T-helper 2 cell treated with Interferon-gamma antibody and Interleukin-4, amounts not matched to agents 5 μg/mL and 100 μg/mL, for 36 hours (primary cell): ENCODE measurements around the gene TLCD5.

Experiments used
- DNase-seq: peaks from one replicate; pipeline ENCODE4 v3.0.0; 2021; ENCODE audit warnings: low spot score
- H3K27ac Mint-ChIP-seq: one replicate; pipeline ENCODE4 v1.8.0; 2021; ENCODE audit warnings: mild to moderate bottlenecking, mixed read lengths
- H3K27me3 Mint-ChIP-seq: one replicate; pipeline ENCODE4 v1.8.0; 2021; ENCODE audit warnings: low read depth, mixed read lengths
- H3K36me3 Mint-ChIP-seq: one replicate; pipeline ENCODE4 v1.8.0; 2021; ENCODE audit warnings: low read depth, mixed read lengths
- H3K4me1 Mint-ChIP-seq: one replicate; pipeline ENCODE4 v1.8.0; 2021; ENCODE audit warnings: low read depth, mixed read lengths
- H3K4me3 Mint-ChIP-seq: one replicate; pipeline ENCODE4 v1.8.0; 2022; ENCODE audit warnings: mild to moderate bottlenecking, moderate library complexity, mixed read lengths
- H3K9me3 Mint-ChIP-seq: one replicate; pipeline ENCODE4 v1.8.0; 2021; ENCODE audit warnings: mixed read lengths

TLCD5 gene

DNA sequence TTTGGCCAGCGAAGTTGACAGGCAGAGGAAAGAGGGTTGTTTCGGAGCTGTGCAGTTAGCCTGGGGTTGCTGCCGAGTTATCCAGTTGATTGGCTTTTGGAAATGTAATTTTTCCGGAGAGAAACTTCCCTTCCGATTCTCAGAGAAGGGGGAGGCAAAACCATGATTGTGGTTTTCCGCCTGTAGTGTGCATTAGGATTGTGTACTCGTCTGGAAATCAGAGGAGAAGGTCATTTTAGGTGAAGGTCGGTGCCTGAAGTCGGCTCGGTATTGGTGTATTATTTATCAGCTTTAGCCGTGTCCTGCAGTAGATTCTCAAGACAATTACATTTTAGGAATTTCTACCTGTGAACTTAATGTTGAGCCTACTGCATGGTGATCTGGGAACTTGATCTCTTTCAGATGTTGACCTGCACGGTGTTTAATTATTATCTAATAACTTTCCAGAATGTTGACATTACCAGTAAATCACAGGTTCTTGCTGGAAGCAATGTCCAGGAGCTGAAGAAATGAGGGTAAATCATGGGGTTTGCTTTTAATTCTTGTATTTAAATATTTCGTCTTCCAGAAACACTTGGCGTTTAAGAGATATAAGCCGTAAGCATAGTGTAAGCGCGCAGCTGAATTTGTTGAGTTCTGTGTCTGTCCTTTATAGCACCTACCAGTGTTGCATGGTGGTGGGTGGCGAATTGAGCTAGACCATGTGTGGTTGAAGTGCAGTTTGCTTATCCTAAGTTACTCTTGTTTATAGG is 12.4 kb downstream of the TLCD5 start:
- peaks cover 7% of the 10 kb centered on the region for H3K36me3 Mint-ChIP-seq
- H3K4me3 Mint-ChIP-seq, result peak overlapping the region; percentile 92
- peaks cover 69% of the 10 kb centered on the region for H3K27me3 Mint-ChIP-seq
- peaks cover 5% of the 10 kb centered on the region for H3K9me3 Mint-ChIP-seq
- H3K27ac Mint-ChIP-seq, result no peak overlapping the region
- DNase-seq, result no peak
- H3K4me1 Mint-ChIP-seq, result peaks cover 33% of the 10 kb centered on the region

DNA sequence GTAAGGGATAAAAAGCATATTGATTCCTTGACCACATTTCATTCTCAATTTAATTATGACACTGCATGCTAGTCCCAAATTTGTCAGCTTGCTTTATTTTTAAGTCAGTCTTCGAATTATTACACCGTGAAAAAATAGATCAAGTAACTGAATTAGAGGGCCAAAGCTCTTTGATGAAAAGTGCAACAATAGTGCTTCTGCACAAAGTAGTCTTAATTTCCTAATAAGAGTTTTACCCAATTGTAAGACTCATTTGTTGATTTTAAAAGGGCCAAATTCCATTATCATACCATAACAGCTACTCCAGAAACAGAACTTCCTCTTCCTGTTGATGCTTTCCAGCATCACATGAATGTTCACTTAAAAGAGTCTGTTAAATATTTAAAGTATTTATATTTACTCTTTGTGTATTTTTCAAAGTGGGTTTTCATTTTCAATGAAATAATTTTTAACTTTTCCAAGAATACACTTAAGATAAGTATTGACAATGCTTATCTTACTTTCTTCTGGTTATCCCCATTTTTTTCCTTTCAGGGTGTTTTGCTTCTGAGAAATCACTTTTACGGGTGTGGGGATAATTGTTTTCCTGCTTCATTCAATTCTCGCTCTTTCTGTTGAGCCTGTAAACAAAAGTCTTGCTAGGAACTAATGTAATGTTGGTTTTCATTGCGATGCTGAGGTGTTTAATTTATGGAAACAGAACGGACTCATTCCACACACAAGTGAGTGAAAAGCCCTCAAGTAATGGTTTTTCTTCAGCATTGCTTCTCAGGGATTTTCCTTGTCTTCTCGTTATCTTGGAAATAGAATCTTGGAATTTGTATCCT is 13.2 kb downstream of the TLCD5 start:
- Mint-ChIP-seq H3K27me3 (peaks cover 62% of the 10 kb centered on the region), H3K4me3 (peak overlapping the region; percentile 92), H3K27ac (no peak overlapping the region), H3K36me3 (peaks cover 7% of the 10 kb centered on the region), H3K4me1 (peaks cover 33% of the 10 kb centered on the region), H3K9me3 (peaks cover 5% of the 10 kb centered on the region)
- DNase-seq, result no peak

DNA sequence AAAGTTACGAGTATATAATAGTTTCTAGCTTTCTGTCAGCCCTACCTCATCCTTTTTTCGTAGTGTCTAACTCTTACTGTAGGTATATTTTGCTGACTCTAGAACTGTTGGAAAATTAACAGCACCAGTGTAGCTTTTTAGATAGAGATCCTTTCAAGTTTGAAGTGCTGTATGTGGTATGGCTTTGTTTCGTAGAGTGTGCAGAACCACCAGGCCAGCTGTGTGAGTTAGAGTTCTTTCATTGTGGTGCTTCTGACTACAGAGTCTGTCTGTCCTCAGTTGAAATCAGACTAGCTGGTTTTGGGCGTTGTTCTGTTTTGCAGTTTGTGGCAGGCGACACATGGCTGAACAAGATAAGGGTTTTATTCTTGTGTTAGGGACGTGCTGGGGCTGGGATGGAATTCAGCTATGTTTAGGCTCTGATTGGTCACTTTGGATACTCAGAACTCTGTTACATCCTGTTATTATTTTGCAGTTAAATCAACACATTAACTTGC is 14.3 kb downstream of the TLCD5 start:
- H3K4me3 Mint-ChIP-seq, result peak overlapping the region; percentile 8
- no peak overlapping the region for H3K27ac Mint-ChIP-seq
- peaks cover 7% of the 10 kb centered on the region for H3K36me3 Mint-ChIP-seq
- peaks cover 5% of the 10 kb centered on the region for H3K9me3 Mint-ChIP-seq
- peaks cover 37% of the 10 kb centered on the region for H3K4me1 Mint-ChIP-seq
- H3K27me3 Mint-ChIP-seq, result peaks cover 60% of the 10 kb centered on the region
- DNase-seq, result no peak

DNA sequence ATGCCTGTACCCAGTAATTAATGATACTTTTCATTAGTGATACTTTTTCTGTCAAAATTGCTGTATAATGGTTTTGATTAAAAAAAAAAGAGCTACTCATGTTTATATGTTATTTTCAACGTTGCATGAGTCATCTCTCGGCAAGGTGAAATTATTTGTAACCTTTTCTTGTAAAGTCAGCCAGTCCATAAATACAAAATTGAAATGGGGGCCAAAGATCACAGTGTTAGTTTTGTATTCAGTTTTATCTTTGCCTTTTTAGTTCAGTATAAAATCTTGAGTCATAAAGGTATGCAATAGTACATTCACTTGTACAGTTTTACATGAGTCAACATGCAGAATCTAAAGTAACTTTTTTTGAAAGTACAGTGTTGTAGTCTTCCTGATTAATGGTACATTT is 15.4 kb downstream of the TLCD5 start:
- Mint-ChIP-seq H3K9me3 (peaks cover 5% of the 10 kb centered on the region), H3K27ac (no peak overlapping the region), H3K4me3 (peak overlapping the region; percentile 18), H3K27me3 (peaks cover 61% of the 10 kb centered on the region), H3K36me3 (peaks cover 7% of the 10 kb centered on the region), H3K4me1 (peaks cover 42% of the 10 kb centered on the region)
- DNase-seq, result no peak

DNA sequence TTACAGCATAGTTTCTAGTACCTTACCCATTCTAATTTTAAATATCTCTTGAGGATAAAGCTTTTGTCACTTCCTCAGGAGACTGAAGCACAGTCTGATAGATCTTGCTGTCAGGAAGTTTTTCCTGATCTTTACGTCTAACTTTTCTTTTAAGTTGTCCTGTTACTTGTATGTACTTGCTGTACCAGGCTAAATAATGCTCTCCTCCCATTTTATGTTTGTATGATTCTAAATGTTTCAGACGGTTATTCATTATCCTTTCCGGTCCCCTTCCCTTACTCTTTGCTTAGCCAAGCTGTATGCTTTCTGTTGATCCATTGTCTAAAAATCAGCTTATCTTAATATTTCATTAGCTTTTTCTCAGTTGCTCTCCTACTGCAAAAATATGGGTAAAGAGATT is 17.1 kb downstream of the TLCD5 start:
- peaks cover 5% of the 10 kb centered on the region for H3K9me3 Mint-ChIP-seq
- H3K36me3 Mint-ChIP-seq, result peaks cover 6% of the 10 kb centered on the region
- H3K27me3 Mint-ChIP-seq, result peaks cover 71% of the 10 kb centered on the region
- H3K4me1 Mint-ChIP-seq, result peaks cover 39% of the 10 kb centered on the region
- H3K27ac Mint-ChIP-seq, result no peak overlapping the region
- DNase-seq, result no peak
- H3K4me3 Mint-ChIP-seq, result no peak overlapping the region

DNA sequence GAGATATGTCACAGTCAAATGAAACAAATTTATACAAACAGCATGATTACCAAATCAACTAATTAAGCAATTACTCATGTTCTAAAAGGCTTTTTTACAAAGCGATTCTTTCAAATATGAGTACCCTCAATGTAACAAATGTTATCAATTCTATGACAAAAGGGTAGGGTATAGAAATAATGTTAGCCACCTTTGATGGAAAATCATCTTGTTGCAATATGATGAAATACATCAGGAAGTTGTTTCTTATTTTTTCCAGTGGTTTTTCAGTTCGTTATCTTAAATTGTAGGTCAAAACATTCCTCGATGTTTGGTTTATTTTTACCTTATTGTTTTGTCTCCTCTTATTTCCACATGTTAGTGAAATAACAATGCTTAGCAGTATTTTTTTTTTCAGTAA is 17.6 kb downstream of the TLCD5 start:
- Mint-ChIP-seq H3K27ac (no peak overlapping the region), H3K4me3 (no peak overlapping the region), H3K27me3 (peaks cover 71% of the 10 kb centered on the region), H3K9me3 (peaks cover 5% of the 10 kb centered on the region), H3K36me3 (peaks cover 6% of the 10 kb centered on the region), H3K4me1 (peaks cover 35% of the 10 kb centered on the region)
- DNase-seq, result no peak

DNA sequence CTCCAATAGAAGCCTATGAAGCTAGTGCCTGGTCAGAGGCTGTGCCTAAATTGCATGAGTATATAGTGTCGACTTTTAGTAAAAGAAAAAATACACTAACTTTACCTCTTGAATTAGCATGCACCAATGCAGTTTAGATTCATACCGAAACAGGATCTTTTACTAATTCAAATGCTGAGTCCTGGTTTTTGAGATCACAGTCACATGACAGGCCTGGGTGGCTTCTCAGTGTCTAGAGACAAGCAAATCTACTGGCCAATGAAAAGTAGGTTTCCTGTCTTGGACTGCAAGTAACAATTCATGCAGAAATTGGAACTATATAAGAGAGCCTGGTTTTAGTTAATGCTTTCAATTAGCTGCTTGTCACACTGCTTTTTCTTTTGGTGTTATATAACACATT is 18.3 kb downstream of the TLCD5 start:
- no peak overlapping the region for H3K4me3 Mint-ChIP-seq
- DNase-seq, result no peak
- H3K36me3 Mint-ChIP-seq, result peaks cover 3% of the 10 kb centered on the region
- no peak overlapping the region for H3K27ac Mint-ChIP-seq
- H3K9me3 Mint-ChIP-seq, result peaks cover 5% of the 10 kb centered on the region
- H3K4me1 Mint-ChIP-seq, result peaks cover 30% of the 10 kb centered on the region
- peaks cover 70% of the 10 kb centered on the region for H3K27me3 Mint-ChIP-seq

DNA sequence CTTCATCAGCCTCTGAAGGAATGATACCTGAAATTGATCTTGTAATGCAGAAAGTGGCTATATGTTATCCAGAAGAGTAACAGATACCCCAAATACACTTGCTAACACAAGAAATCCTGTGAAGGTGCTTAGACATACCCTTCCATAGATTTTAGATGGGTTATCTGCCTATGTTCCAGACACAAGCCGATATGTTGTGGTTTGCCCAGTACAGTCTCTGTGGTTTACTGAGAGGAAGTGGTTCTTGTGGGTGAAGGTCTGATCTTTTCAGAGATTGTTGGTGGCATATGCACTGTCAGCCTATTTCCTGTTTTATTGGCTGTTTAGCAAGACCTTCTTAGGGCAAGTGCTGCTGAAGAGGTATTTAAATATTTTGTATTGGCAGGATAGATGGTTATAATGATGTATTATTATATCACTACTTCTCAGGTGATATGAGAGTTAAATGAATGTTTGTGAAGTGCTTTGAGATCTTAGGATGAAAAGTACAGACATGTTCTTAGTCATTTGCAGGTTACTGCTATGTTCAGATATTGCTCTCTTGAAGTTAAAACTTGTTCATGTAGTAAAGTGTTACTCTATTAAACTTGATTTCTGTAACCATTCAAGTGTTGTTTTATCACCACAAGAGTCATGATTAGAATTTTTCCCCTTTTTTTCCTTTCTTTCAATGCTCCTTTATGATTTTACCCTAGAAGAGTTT is 19.4 kb downstream of the TLCD5 start:
- peak overlapping the region; percentile 58 for H3K4me3 Mint-ChIP-seq
- peaks cover 5% of the 10 kb centered on the region for H3K9me3 Mint-ChIP-seq
- peaks cover 3% of the 10 kb centered on the region for H3K36me3 Mint-ChIP-seq
- H3K27ac Mint-ChIP-seq, result peak overlapping the region; percentile 80
- DNase-seq, result peak; percentile 74
- H3K4me1 Mint-ChIP-seq, result peaks cover 27% of the 10 kb centered on the region
- H3K27me3 Mint-ChIP-seq, result peaks cover 69% of the 10 kb centered on the region

DNA sequence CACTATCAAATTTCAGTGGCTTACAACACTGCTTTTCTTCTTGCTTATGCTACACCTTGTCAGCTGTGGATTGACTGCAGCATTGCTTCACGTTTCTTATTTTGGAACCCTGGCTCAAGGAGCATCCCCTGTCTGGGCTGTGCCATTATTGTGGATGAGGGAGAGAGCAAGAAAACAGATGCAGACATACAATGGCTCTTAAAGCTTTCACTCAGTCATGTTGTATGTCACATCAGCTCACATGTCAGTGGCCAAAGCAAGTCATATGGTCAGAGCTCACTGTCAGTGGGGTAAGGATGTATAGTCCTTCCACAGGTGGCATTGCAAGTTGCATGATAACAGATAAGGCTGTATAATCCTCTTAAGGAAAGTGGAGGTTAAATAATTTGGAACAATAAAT is 21.1 kb downstream of the TLCD5 start:
- Mint-ChIP-seq H3K4me3 (no peak overlapping the region), H3K9me3 (peaks cover 5% of the 10 kb centered on the region), H3K4me1 (peaks cover 19% of the 10 kb centered on the region), H3K36me3 (peaks cover 3% of the 10 kb centered on the region), H3K27ac (no peak overlapping the region), H3K27me3 (peaks cover 68% of the 10 kb centered on the region)
- no peak for DNase-seq

DNA sequence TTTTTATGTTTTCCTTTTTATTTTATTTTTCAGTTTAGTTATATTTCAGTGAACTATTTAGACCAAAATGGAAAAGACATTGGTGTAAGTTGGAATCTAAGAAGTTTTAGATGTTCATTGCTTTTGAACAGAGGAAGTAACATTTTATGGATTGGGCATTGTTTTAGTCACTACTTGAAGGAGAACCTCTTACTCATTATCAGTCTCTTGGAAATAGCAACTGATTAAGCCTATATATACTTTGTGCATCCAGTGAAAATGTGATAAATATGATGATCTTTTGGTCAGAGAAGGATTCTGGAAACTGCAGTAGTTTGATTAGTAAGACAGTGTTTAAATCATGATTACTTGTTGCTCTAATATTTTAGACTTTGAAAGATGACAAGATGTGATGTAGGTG is 25.5 kb downstream of the TLCD5 start:
- Mint-ChIP-seq H3K9me3 (no peaks in the 10 kb centered on the region), H3K27ac (no peak overlapping the region)

DNA sequence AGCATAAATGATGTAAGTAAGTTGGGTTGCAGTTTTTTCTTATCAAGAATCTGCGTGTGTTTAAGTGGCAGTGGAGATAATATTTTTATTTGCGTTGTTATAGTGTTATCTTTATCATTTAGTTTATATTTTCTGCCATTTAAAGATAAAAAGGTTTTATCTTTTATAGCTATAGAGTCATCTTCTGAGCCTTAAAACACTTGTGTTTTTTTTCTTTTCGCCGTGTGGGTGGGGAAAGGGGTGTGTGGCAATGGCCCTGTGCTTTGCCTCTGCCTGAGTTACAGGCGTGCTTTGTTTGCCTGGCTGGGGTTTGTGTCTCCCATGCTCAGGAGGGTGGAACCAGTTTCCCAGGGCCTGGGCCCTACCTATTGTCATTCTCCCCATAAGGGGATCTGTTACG is 27.3 kb downstream of the TLCD5 start:
- Mint-ChIP-seq H3K27me3 (peaks cover 67% of the 10 kb centered on the region), H3K4me3 (no peak overlapping the region), H3K4me1 (no peaks in the 10 kb centered on the region), H3K36me3 (no peaks in the 10 kb centered on the region), H3K27ac (no peak overlapping the region), H3K9me3 (no peaks in the 10 kb centered on the region)
- no peak for DNase-seq

More for the DNA sequence above, 25.5 kb downstream of the TLCD5 start:
- H3K4me1 Mint-ChIP-seq, result peaks cover 1% of the 10 kb centered on the region
- DNase-seq, result no peak
- no peaks in the 10 kb centered on the region for H3K36me3 Mint-ChIP-seq
- peaks cover 73% of the 10 kb centered on the region for H3K27me3 Mint-ChIP-seq
- H3K4me3 Mint-ChIP-seq, result no peak overlapping the region

DNA sequence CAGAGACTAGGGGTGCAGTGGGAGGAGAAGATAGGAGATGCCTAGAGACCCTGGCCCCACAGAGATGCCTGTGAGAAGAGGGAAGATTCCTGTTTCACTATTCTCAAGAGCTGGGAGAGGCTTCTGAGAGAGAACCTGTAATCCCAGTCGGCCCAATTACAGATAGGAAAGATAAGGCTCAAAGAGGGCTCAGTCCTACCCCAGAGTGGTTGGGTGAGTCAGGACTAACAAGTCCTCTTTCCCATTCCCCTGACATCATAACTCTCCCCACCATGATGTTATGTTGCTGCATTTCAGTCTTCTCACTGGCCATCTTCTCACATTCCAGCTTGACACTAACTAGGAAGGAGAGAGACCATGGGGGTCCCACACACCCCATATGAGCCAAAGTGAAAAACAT is 29.0 kb downstream of the TLCD5 start:
- Mint-ChIP-seq H3K27me3 (peaks cover 69% of the 10 kb centered on the region), H3K36me3 (no peaks in the 10 kb centered on the region)

DNA sequence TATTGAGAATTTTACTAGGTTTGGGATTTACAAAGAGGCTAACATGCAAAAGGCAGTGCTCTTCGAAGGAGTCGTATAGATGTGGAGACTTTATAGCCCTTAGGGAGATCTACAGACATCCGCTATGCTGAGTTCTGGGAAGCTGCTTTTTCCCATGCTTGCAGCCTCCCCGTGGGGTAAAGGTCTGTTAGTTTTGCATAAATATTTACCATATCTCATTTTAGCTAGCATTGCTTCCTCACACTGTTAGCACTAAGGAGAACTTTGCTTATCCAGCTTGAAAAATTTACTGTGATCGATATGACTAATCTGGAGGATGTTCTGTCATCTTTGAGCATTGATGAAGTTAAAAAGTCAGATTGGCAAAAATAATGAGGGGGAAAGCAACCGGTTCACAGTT is 29.7 kb downstream of the TLCD5 start:
- Mint-ChIP-seq H3K4me1 (no peaks in the 10 kb centered on the region), H3K27ac (no peak overlapping the region), H3K4me3 (no peak overlapping the region), H3K27me3 (peaks cover 66% of the 10 kb centered on the region), H3K9me3 (no peaks in the 10 kb centered on the region), H3K36me3 (no peaks in the 10 kb centered on the region)
- no peak for DNase-seq

More for the DNA sequence above, 29.0 kb downstream of the TLCD5 start:
- Mint-ChIP-seq H3K27ac (no peak overlapping the region), H3K4me1 (no peaks in the 10 kb centered on the region), H3K9me3 (no peaks in the 10 kb centered on the region), H3K4me3 (no peak overlapping the region)
- DNase-seq, result no peak

DNA sequence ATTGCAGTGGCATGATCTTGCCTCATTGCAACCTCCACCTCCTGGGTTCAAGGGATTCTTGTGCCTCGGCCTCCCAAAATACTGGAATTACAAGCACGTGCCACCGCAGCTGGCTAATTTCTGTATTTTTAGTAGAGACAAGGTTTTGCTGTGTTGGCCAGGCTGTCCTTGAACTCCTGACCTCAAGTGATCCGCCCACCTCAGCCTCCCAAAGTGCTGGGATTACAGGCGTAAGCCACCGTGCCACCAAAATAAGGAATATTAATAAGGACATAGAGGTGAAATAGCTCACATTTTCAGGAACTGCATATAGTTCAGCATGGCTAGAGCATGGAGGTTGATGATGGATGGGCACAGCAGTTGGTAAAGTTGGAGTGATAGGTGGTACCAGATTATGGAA is 32.5 kb downstream of the TLCD5 start:
- Mint-ChIP-seq H3K36me3 (no peaks in the 10 kb centered on the region), H3K27me3 (peaks cover 53% of the 10 kb centered on the region), H3K4me3 (no peak overlapping the region), H3K4me1 (no peaks in the 10 kb centered on the region), H3K9me3 (no peaks in the 10 kb centered on the region), H3K27ac (no peak overlapping the region)
- no peak for DNase-seq
